Neuronal stem cell (in vitro differentiated cells): ENCODE data around the gene MAPK14.

Experiments
- DNase-seq: peaks from one replicate; pipeline ENCODE4 v3.0.0-alpha.2; 2013; ENCODE audit warnings: low spot score
- H2AFZ ChIP-seq: one replicate; pipeline ENCODE4 v1.6.1; 2013; ENCODE audit warnings: mild to moderate bottlenecking, low read length, inconsistent platforms
- H2AK5ac ChIP-seq: 2 replicates; pipeline ENCODE4 v1.6.1; 2013; ENCODE audit warnings: low read depth, mild to moderate bottlenecking, inconsistent platforms, low read length, moderate library complexity, mixed read lengths
- H2BK120ac ChIP-seq: 2 replicates; pipeline ENCODE4 v1.6.1; 2013; ENCODE audit warnings: low read depth, mild to moderate bottlenecking, inconsistent platforms, low read length, moderate library complexity, mixed read lengths
- H2BK12ac ChIP-seq: one replicate; pipeline ENCODE4 v1.6.1; 2013; ENCODE audit warnings: low read length, inconsistent platforms
- H2BK15ac ChIP-seq: 2 replicates; pipeline ENCODE4 v1.6.1; 2013; ENCODE audit warnings: mild to moderate bottlenecking, low read length, inconsistent platforms, mixed read lengths
- H2BK5ac ChIP-seq: one replicate; pipeline ENCODE4 v1.6.1; 2013; ENCODE audit warnings: inconsistent platforms, mild to moderate bottlenecking, low read length, moderate library complexity
- H3K14ac ChIP-seq: one replicate; pipeline ENCODE4 v1.6.1; 2013; ENCODE audit warnings: low read length, inconsistent platforms
- H3K18ac ChIP-seq: 2 replicates; pipeline ENCODE4 v1.6.1; 2013; ENCODE audit warnings: low read length, inconsistent platforms
- H3K23ac ChIP-seq: 2 replicates; pipeline ENCODE4 v1.6.1; 2013; ENCODE audit warnings: low read depth, mild to moderate bottlenecking, mixed read lengths, low read length, inconsistent platforms; ENCODE audit not compliant: poor library complexity
- H3K27ac ChIP-seq: replicated peaks from 3 replicates; pipeline ENCODE4 v1.5.1; 2013; ENCODE audit warnings: low read length, inconsistent platforms
- H3K27me3 ChIP-seq, 3 experiments: 2 replicates each; pipeline ENCODE4 v1.6.1; 2013; ENCODE audit warnings: low read length in 3 of 3, mild to moderate bottlenecking in 2 of 3, inconsistent platforms in 1 of 3, low read depth in 1 of 3, mixed read lengths in 1 of 3, moderate library complexity in 1 of 3; ENCODE audit not compliant: control insufficient read depth in 3 of 3, insufficient read depth in 3 of 3
- H3K36me3 ChIP-seq, 2 donors: replicated peaks in 1 of 2; 2 replicates each; pipeline ENCODE4 v1.6.1; 2013; ENCODE audit warnings: low read length in 2 of 2; ENCODE audit not compliant: control insufficient read depth in 2 of 2, insufficient read depth in 2 of 2
- H3K4ac ChIP-seq: 2 replicates; pipeline ENCODE4 v1.6.1; 2013; ENCODE audit warnings: inconsistent platforms, mild to moderate bottlenecking, low read length, moderate library complexity
- H3K4me1 ChIP-seq, 2 donors: 1 replicate in 1 of 2; 2 replicates in 1 of 2; pipeline ENCODE4 v1.6.1; 2013; ENCODE audit warnings: low read length in 2 of 2, low read depth in 1 of 2; ENCODE audit not compliant: control insufficient read depth in 2 of 2, insufficient read depth in 1 of 2
- H3K4me2 ChIP-seq: one replicate; pipeline ENCODE4 v1.6.1; 2013; ENCODE audit warnings: mild to moderate bottlenecking, low read length, inconsistent platforms; ENCODE audit not compliant: insufficient read depth, poor library complexity, severe bottlenecking
- H3K4me3 ChIP-seq, 2 donors: 2 replicates each; pipeline ENCODE4 v1.5.1; 2013; ENCODE audit warnings: low read length in 2 of 2, mild to moderate bottlenecking in 2 of 2, inconsistent platforms in 1 of 2, moderate library complexity in 1 of 2
- H3K79me1 ChIP-seq: one replicate; pipeline ENCODE4 v1.6.1; 2013; ENCODE audit warnings: low read depth, mild to moderate bottlenecking, inconsistent platforms, low read length, moderate library complexity
- H3K9ac ChIP-seq: one replicate; pipeline ENCODE4 v1.6.1; 2013; ENCODE audit warnings: mild to moderate bottlenecking, low read depth, low read length, inconsistent platforms; ENCODE audit not compliant: poor library complexity
- H3K9me3 ChIP-seq, 2 donors: replicated peaks in 1 of 2; 2 replicates each; pipeline versions ENCODE3 to v1.6.1; 2013; ENCODE audit warnings: low read length in 2 of 2, mild to moderate bottlenecking in 2 of 2, inconsistent platforms in 1 of 2, low read depth in 1 of 2, mixed read lengths in 1 of 2, moderate library complexity in 1 of 2; ENCODE audit not compliant: control insufficient read depth in 2 of 2, insufficient read depth in 1 of 2
- H4K8ac ChIP-seq: one replicate; pipeline ENCODE4 v1.6.1; 2013; ENCODE audit warnings: low read depth, mild to moderate bottlenecking, inconsistent platforms, low read length, moderate library complexity
- H4K91ac ChIP-seq: one replicate; pipeline ENCODE4 v1.6.1; 2013; ENCODE audit warnings: low read length, low read depth, mild to moderate bottlenecking, inconsistent platforms; ENCODE audit not compliant: poor library complexity
- WGBS, 2 donors: extraction: QIAGEN DNeasy Blood & Tissue Kit; methylation state at CpG; one replicate each; pipeline ENCODE4 v1.1.7; 2013; ENCODE audit warnings: missing lambda C conversion rate in 2 of 2, mixed read lengths in 1 of 2; ENCODE audit not compliant: insufficient read length in 2 of 2, insufficient replicate concordance in 1 of 2; ENCODE audit errors: extremely low coverage in 2 of 2; 5-methylcytosine and 5-hydroxymethylcytosine counted together

MAPK14 gene

DNA sequence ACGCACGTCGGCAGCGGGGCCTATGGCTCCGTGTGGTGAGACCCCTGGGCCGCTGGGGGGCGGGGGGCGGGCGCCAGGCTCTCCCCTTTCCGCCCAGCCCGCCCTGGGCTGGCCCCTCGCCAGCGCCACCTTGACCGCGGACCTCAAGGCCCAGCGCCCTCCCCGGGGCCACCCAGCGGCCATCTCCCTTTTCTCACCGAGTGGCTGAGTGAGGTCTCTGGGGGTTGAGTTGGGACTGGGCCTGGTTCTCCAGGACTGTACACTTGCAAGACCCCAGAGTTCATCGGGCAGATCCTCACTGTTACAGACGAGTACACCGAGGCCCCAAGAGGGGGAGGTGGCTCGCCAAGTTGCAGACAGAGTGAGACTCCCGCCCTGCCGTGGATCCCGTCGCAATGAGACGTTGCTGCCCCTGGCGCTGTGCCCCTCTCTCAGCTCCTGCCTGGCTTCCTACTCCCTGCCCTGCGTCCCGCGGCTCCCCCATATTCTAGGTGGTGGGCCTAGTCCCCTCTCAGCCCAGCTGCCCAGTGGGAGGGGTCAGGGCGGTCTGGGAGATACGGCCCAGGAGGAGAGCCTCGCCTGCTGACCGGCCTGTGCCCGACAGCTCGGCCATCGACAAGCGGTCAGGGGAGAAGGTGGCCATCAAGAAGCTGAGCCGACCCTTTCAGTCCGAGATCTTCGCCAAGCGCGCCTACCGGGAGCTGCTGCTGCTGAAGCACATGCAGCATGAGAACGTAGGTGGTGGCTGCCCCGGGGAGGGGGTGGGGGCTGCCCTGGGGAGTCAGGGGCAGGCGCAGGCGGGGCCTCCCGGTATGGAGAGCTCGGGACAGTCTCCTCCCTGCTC is 103.3 kb downstream of the MAPK14 start:
- WGBS, 2 donors = no CpG with 5 or more reads among the region's 52 CpGs
- H3K4me2 ChIP-seq = peak overlapping the region; percentile 75
- H3K79me1 ChIP-seq = no peaks in the 10 kb centered on the region
- H2BK12ac ChIP-seq = peak overlapping the region; percentile 68
- H3K18ac ChIP-seq = peak overlapping the region; percentile 88
- H3K9me3 ChIP-seq = no peaks in the 10 kb centered on the region
- no peak overlapping the region for H3K27ac ChIP-seq
- peak overlapping the region; percentile 62 for H2BK120ac ChIP-seq
- H2BK15ac ChIP-seq = peak overlapping the region; percentile 60
- peak overlapping the region; percentile 31 for H2AK5ac ChIP-seq
- peak overlapping the region in 1 of 2 donors; percentile 67 for H3K4me3 ChIP-seq
- no peak overlapping the region for H4K91ac ChIP-seq
- no peak overlapping the region for H3K4ac ChIP-seq
- peaks cover 11 to 30% of the 10 kb centered on the region in 2 donors for H3K4me1 ChIP-seq
- peak overlapping the region; percentile 67 for H2BK5ac ChIP-seq
- peak overlapping the region; percentile 70 for H4K8ac ChIP-seq
- H3K23ac ChIP-seq = peak overlapping the region; percentile 25
- peak overlapping the region; percentile 65 for H3K14ac ChIP-seq
- H3K9ac ChIP-seq = peak overlapping the region; percentile 73
- DNase-seq = peak; percentile 21
- peaks cover 4 to 43% (median 28%) of the 10 kb centered on the region in 3 experiments for H3K27me3 ChIP-seq
- peak overlapping the region; percentile 83 for H2AFZ ChIP-seq
- H3K36me3 ChIP-seq = no peaks in the 10 kb centered on the region

DNA sequence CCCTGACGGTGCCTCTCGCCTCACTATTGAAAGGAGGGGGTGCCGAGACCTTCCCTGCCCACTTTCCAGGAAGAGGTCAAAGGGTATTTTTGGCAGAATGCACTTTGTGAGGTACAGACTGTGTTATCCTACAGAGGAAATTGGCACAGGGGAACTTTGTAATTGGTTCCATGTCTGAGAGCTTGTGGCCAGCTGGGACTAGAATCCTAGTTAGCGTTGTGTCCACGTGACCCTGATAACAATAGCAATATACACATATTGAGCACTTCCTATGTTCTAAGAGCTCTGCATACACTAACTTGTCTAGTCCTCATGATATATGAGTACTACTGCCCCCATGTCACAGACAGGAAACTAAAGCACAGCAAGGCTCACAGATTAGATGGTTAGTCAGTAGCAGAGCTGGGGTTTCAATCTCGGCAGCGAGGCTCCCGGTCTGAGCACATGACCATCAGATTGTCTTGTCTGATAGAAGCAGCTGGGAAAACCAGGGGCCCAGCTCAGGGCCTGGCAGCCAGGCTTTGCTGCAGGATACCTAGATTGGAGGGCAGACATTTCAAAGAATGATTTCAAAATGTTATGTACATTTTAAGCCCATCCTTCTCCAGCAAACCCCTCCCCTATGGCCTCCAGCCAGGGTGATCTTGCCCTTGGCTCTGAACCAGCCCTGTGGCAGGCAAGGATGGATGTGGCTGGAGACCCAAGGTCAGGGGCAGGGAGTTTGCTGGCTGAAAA is 104.1 kb downstream of the MAPK14 start:
- no CpG with 5 or more reads among the region's 8 CpGs for WGBS, 2 donors
- H3K23ac ChIP-seq = no peak overlapping the region
- H3K4me3 ChIP-seq = no peak overlapping the region
- peak overlapping the region; percentile 62 for H2BK120ac ChIP-seq
- H4K8ac ChIP-seq = no peak overlapping the region
- no peak overlapping the region for H2BK5ac ChIP-seq
- H3K4me1 ChIP-seq = peaks cover 11 to 30% of the 10 kb centered on the region in 2 donors
- peak overlapping the region; percentile 75 for H3K4me2 ChIP-seq
- H3K14ac ChIP-seq = no peak overlapping the region
- H3K27me3 ChIP-seq = peaks cover 4 to 43% (median 28%) of the 10 kb centered on the region in 3 experiments
- H3K9ac ChIP-seq = no peak overlapping the region
- H2BK12ac ChIP-seq = no peak overlapping the region
- H3K27ac ChIP-seq = no peak overlapping the region
- peak overlapping the region; percentile 83 for H2AFZ ChIP-seq
- no peaks in the 10 kb centered on the region for H3K79me1 ChIP-seq
- no peak overlapping the region for H2BK15ac ChIP-seq
- H3K9me3 ChIP-seq = no peaks in the 10 kb centered on the region
- no peak for DNase-seq
- no peak overlapping the region for H2AK5ac ChIP-seq
- no peak overlapping the region for H4K91ac ChIP-seq
- H3K36me3 ChIP-seq = no peaks in the 10 kb centered on the region
- H3K18ac ChIP-seq = no peak overlapping the region
- no peak overlapping the region for H3K4ac ChIP-seq

DNA sequence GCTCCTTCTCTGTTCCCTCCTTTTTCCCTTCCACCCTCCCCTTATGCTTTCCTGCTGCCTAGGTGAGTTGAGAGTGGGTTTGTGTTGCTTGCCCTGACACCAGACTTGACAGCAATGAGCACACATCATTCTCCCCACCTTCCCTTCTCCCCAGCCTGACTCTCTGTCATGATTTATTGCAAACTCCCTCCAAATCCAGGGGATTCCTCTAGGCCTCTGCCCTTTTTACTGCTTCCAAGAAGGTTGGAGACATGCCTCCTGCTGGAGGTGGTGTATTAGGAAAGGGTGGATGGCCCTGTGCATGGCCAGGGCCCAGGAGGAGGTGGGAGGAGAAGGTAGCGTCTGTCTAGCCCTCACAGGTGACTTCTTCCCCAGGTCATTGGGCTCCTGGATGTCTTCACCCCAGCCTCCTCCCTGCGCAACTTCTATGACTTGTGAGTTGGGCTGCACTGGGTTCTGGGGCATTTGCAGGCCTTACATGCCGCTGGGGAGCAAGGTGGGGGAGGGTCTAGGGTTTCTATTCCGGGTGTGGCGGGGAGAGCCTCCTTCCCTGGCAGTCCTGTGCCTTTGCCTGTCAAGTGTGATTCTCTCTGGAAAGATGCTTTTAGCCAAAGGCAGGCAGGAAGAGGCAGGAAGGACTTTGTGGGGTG is 104.8 kb downstream of the MAPK14 start:
- H3K36me3 ChIP-seq = no peaks in the 10 kb centered on the region
- H3K14ac ChIP-seq = no peak overlapping the region
- H3K27me3 ChIP-seq = peaks cover 4 to 43% (median 28%) of the 10 kb centered on the region in 3 experiments
- no peak overlapping the region for H3K9ac ChIP-seq
- H3K27ac ChIP-seq = no peak overlapping the region
- no peak for DNase-seq
- no peak overlapping the region for H3K18ac ChIP-seq
- H2AFZ ChIP-seq = peak overlapping the region; percentile 83
- H4K8ac ChIP-seq = no peak overlapping the region
- no peak overlapping the region for H2BK15ac ChIP-seq
- no CpG with 5 or more reads among the region's 5 CpGs for WGBS, 2 donors
- H2BK120ac ChIP-seq = no peak overlapping the region
- H3K23ac ChIP-seq = no peak overlapping the region
- no peaks in the 10 kb centered on the region for H3K9me3 ChIP-seq
- H3K4ac ChIP-seq = no peak overlapping the region
- no peak overlapping the region for H3K4me3 ChIP-seq
- H3K4me1 ChIP-seq = peaks cover 11 to 25% of the 10 kb centered on the region in 2 donors
- no peak overlapping the region for H2BK5ac ChIP-seq
- no peak overlapping the region for H2BK12ac ChIP-seq
- no peaks in the 10 kb centered on the region for H3K79me1 ChIP-seq
- no peak overlapping the region for H4K91ac ChIP-seq
- H3K4me2 ChIP-seq = no peak overlapping the region
- H2AK5ac ChIP-seq = no peak overlapping the region
